ENCODE measurements around the gene NFKBIE. TPM values are rescaled to one million over a fixed set of nuclear protein-coding genes. Genes with fewer than 3 reads are reported as not detected.

Gene NFKBIE
- total and polyA plus RNA-seq, 2 of the 13 experiments (the other 11 are each of a cell fraction or from before 2014, with no cell fraction given), result 6.7 to 14.5 TPM

GRCh38 chr6:44234101-44235025 is 31.0 kb downstream of the NFKBIE start (continued):
- TF ChIP-seq PRDM15 (CRISPR knock-in tag; IDR thresholded peaks at IDR 0.05), result no peak
- TF ChIP-seq ZNF878 (CRISPR knock-in tag; IDR thresholded peaks at IDR 0.05), result no peak
- TF ChIP-seq JARID2 (CRISPR knock-in tag; IDR thresholded peaks at IDR 0.05; ENCODE audit: insufficient replicate concordance), result no peak
- TF ChIP-seq LBX2 (CRISPR knock-in tag; IDR thresholded peaks at IDR 0.05; ENCODE audit: borderline replicate concordance), result no peak
- TF ChIP-seq ATF2 (CRISPR knock-in tag; IDR thresholded peaks at IDR 0.05), result peak; percentile 59; the same call in 1 of the 2 replicates
- TF ChIP-seq ZC3H4 (CRISPR knock-in tag; IDR thresholded peaks at IDR 0.05; ENCODE audit: borderline replicate concordance), result no peak
- peak; percentile 59; the same call in 1 of the 2 replicates for TF ChIP-seq SALL2 (CRISPR knock-in tag; IDR thresholded peaks at IDR 0.05)
- TF ChIP-seq SAFB2 (CRISPR knock-in tag; IDR thresholded peaks at IDR 0.05; ENCODE audit: borderline replicate concordance, low read depth), result no peak; the same call in 1 of the 2 replicates
- TF ChIP-seq PHF21A (CRISPR knock-in tag; IDR thresholded peaks at IDR 0.05), result peak; percentile 43; the same call in 1 of the 2 replicates
- TF ChIP-seq ELF1 (CRISPR knock-in tag; IDR thresholded peaks at IDR 0.05), result no peak
- TF ChIP-seq CBFB (CRISPR knock-in tag; IDR thresholded peaks at IDR 0.05), result 0 out of 2 replicates have a peak, but pooled peaks have one; percentile 66
- TF ChIP-seq TEAD3 (CRISPR knock-in tag; optimal IDR thresholded peaks at IDR 0.05; ENCODE audit: borderline replicate concordance), result no peak
- TF ChIP-seq FLYWCH1 (CRISPR knock-in tag; IDR thresholded peaks at IDR 0.05), result no peak
- no peak for TF ChIP-seq ZNF224 (CRISPR knock-in tag; IDR thresholded peaks at IDR 0.05)
- TF ChIP-seq FOXP4 (CRISPR knock-in tag; IDR thresholded peaks at IDR 0.05), result 0 out of 2 replicates have a peak, but pooled peaks have one; percentile 46
- TF ChIP-seq ZKSCAN5 (CRISPR knock-in tag; IDR thresholded peaks at IDR 0.05), result no peak
- TF ChIP-seq RFX1 (IDR thresholded peaks at IDR 0.05), result no peak
- TF ChIP-seq ZC3H13 (CRISPR knock-in tag; IDR thresholded peaks at IDR 0.05), result no peak
- TF ChIP-seq ETV6 (CRISPR knock-in tag; conservative IDR thresholded peaks at IDR 0.05), result no peak

Measured in HepG2 (cell line).